ENCODE results near the gene PARP11. TPM values are rescaled to one million over a fixed set of nuclear protein-coding genes. Genes with fewer than 3 reads are reported as not detected.

The PARP11 gene
- total RNA-seq, 1 donor from 2014 or later: 27.2 TPM

DNA sequence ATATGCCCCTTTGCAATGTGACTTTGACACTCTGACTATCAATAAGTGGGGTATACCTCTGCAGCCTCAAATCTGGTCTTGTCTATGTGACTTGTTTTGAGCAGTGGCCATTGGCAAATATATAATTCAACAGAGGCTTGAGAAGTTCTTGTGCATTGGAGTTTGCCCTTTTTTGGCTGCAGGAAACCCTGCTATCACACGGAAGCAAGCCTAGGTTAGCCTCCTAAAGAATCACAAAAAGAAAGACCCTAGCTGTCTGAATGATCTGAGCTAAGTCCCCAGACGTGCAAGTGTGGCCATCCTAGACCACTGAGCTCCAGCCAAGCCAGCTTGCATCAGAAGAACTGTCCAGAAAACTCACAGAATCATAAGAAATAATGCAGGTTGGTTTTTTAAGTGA lies 31.8 kb upstream of the PARP11 start:
- ATAC-seq (ENCODE audit: low read depth) (no peak), DNase-seq (no peak)
- Mint-ChIP-seq H3K9me3 (peaks cover 3% of the 10 kb centered on the region), H3K4me3 (no peak overlapping the region), H3K4me1 (peaks cover 4% of the 10 kb centered on the region), H3K36me3 (ENCODE audit: low read depth) (no peaks in the 10 kb centered on the region), H3K27me3 (peaks cover 15% of the 10 kb centered on the region), H3K27ac (no peak overlapping the region)
- TF ChIP-seq, protein P1, sequence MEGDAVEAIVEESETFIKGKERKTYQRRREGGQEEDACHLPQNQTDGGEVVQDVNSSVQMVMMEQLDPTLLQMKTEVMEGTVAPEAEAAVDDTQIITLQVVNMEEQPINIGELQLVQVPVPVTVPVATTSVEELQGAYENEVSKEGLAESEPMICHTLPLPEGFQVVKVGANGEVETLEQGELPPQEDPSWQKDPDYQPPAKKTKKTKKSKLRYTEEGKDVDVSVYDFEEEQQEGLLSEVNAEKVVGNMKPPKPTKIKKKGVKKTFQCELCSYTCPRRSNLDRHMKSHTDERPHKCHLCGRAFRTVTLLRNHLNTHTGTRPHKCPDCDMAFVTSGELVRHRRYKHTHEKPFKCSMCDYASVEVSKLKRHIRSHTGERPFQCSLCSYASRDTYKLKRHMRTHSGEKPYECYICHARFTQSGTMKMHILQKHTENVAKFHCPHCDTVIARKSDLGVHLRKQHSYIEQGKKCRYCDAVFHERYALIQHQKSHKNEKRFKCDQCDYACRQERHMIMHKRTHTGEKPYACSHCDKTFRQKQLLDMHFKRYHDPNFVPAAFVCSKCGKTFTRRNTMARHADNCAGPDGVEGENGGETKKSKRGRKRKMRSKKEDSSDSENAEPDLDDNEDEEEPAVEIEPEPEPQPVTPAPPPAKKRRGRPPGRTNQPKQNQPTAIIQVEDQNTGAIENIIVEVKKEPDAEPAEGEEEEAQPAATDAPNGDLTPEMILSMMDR (IDR thresholded peaks at IDR 0.05): no peak
- intact Hi-C loops (cut with micrococcal nuclease): no loop called here
- CTCF ChIA-PET: no interaction called here
- POLR2A ChIA-PET: no interaction called here

DNA sequence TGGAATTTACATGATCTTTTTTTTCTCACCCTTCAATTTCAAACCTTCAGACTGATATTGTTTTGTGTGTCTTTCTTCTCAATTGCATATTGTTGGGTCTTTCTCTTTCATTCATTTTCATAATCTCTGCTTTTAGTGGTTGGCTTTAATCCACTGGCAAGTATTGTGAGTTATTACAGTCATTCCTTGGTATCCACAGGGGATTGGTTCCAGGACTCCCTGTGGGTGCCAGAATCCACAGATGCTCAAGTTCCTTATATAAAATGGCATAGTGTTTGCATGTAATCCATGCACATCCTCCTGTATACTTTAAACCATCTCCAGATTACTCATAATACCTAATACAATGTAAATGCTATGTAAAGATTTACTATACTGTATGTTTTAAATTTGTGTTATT lies 29.7 kb upstream of the PARP11 start:
- H3K27ac Mint-ChIP-seq: no peak overlapping the region
- DNase-seq (no peak), ATAC-seq (ENCODE audit: low read depth) (no peak)
- intact Hi-C loops (cut with micrococcal nuclease): no loop called here
- peaks cover 3% of the 10 kb centered on the region for H3K9me3 Mint-ChIP-seq
- H3K27me3 Mint-ChIP-seq: peaks cover 8% of the 10 kb centered on the region
- no peaks in the 10 kb centered on the region for H3K36me3 Mint-ChIP-seq (ENCODE audit: low read depth)
- CTCF ChIA-PET: no interaction called here
- H3K4me3 Mint-ChIP-seq: no peak overlapping the region
- POLR2A ChIA-PET: no interaction called here
- peaks cover 4% of the 10 kb centered on the region for H3K4me1 Mint-ChIP-seq
- TF ChIP-seq, protein P1 (IDR thresholded peaks at IDR 0.05): no peak

DNA sequence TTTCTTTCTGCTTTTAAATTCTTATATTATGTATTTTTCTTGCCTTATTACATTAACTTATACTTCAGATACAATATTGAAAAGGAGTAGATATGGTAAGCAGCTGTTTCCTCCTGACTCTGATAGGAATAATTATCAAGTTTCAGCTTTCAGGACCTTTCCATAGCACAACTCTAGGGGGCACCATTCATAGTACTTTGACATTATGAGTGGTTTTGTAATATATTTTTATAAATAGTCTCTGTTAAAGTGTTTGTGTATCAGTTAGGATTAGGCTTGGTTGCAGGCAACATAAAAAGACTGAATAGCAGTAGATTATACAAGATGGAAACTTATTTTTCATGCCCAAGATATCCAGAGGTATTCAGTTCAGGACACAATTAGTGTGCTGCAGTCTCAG lies 27.9 kb upstream of the PARP11 start:
- Mint-ChIP-seq H3K4me1 (peaks cover 7% of the 10 kb centered on the region), H3K4me3 (no peak overlapping the region)
- POLR2A ChIA-PET: no interaction called here

DNA sequence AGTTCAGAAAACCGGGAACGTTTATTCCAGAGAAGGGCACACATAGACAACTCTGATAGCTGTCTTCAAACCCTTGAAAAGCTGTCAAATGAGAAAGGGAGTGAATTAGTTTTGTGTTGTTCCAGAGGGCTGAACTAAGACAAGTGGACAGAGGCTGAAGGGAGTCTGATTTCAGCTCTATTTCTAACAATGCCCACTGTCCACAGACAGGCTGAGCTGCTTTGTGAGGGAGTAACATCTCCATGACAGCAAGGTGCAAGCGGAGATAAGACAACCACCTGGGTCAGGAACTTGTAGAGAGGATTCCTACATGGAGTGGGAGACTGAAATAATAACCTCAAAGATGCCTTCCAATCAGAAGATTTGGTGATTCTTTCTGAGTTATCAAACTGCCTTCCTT lies 25.6 kb upstream of the PARP11 start:
- Mint-ChIP-seq H3K27ac (no peak overlapping the region), H3K27me3 (peaks cover 7% of the 10 kb centered on the region), H3K4me1 (peaks cover 7% of the 10 kb centered on the region), H3K36me3 (ENCODE audit: low read depth) (no peaks in the 10 kb centered on the region), H3K4me3 (no peak overlapping the region), H3K9me3 (peaks cover 3% of the 10 kb centered on the region)
- ATAC-seq (ENCODE audit: low read depth) (no peak), DNase-seq (no peak)
- POLR2A ChIA-PET: no interaction called here
- CTCF ChIA-PET: interaction anchor here (1.0 kb wide), 1 partner anchor 13 kb away, joined by 3 read pairs; no protein-coding TSS in a partner anchor
- intact Hi-C loops (cut with micrococcal nuclease): no loop called here
- TF ChIP-seq, protein P1 (IDR thresholded peaks at IDR 0.05): no peak

More for the DNA sequence above, 27.9 kb upstream of the PARP11 start:
- Mint-ChIP-seq H3K27me3 (peaks cover 7% of the 10 kb centered on the region), H3K9me3 (peaks cover 3% of the 10 kb centered on the region), H3K27ac (no peak overlapping the region), H3K36me3 (ENCODE audit: low read depth) (no peaks in the 10 kb centered on the region)
- CTCF ChIA-PET: no interaction called here
- DNase-seq (no peak), ATAC-seq (ENCODE audit: low read depth) (no peak)
- TF ChIP-seq, protein P1 (IDR thresholded peaks at IDR 0.05): no peak
- intact Hi-C loops (cut with micrococcal nuclease): no loop called here

DNA sequence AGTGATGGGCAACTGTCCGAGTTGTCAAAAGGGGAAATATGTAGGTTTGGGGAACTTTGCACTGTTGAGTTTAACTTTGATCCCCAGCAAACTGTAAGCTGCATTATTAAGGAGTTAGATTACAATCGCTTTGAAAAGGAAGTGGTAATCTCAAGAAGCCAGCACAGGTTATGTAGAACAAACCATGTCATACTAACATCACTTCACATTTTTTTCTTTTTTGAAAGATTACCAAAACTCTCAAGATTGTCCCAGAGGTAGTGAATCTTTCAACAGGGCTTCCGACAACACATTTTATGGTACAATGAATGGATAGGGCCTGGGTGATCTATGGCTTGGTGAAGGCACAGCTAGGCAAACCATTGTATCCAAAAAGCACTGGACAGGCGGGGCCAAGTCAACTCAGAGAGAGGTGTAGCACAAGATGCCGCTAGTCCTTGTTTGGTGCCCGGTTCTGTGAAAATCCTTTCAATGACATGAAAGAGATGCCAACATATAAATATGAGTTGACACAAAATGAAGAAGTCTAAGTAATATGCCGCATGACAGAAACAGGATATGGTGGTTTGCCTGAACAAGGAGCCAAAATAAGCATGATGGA lies 24.3 kb upstream of the PARP11 start:
- peaks cover 5% of the 10 kb centered on the region for H3K27me3 Mint-ChIP-seq
- no peaks in the 10 kb centered on the region for H3K9me3 Mint-ChIP-seq
- peaks cover 7% of the 10 kb centered on the region for H3K4me1 Mint-ChIP-seq
- H3K4me3 Mint-ChIP-seq: no peak overlapping the region
- CTCF ChIA-PET: interaction anchor here (1.0 to 1.1 kb wide), 2 partner anchors 12 to 380 kb away, joined by 3 to 4 read pairs; no protein-coding TSS in a partner anchor
- no peak overlapping the region for H3K27ac Mint-ChIP-seq
- H3K36me3 Mint-ChIP-seq (ENCODE audit: low read depth): no peaks in the 10 kb centered on the region
- ATAC-seq (ENCODE audit: low read depth) (no peak), DNase-seq (no peak)
- TF ChIP-seq, protein P1 (IDR thresholded peaks at IDR 0.05): no peak
- intact Hi-C loops (cut with micrococcal nuclease): no loop called here
- POLR2A ChIA-PET: no interaction called here
